H1 (cell line): ENCODE results near the gene C18orf63. TPM values are rescaled to one million over a fixed set of nuclear protein-coding genes. Genes with fewer than 3 reads are reported as not detected.

ENCODE experiments used
- KDM1A ChIP-seq: fragments of 200-600, 300-600 bp; sonication (generic); IDR thresholded peaks from 2 replicates; pipeline ENCODE4 v1.7.1; 2016; ENCODE audit warnings: mild to moderate bottlenecking, low read length, borderline replicate concordance
- KDM5A ChIP-seq: fragments of 200-600 bp; IDR thresholded peaks from 2 replicates; pipeline ENCODE4 v1.7.1; 2012; ENCODE audit warnings: mild to moderate bottlenecking, low read length, inconsistent platforms, mixed read lengths
- RFX5 ChIP-seq: IDR thresholded peaks from 2 replicates; pipeline ENCODE4 v1.6.1; 2011; ENCODE audit warnings: low read depth, low read length, improper control_type of control experiment, borderline replicate concordance
- TCF12 ChIP-seq: IDR thresholded peaks from 2 replicates; pipeline ENCODE4 v1.6.1; 2011; ENCODE audit warnings: low read depth, mild to moderate bottlenecking, low read length
- polyA plus RNA-seq, 7 experiments: library from polyadenylated mRNA; depleted of rRNA in 3 of 7; stranded (reverse) in 5 of 7; unstranded in 2 of 7; fragments of >200 nt in 5 of 7; fragments of 200-250 nt in 2 of 7; gene quantifications; 1 replicate in 5 of 7; 2 replicates in 1 of 7; 4 replicates in 1 of 7; pipeline versions ENCODE4 v1.2.1 to v1.2.3, GENCODE V29; 2011 to 2013; ENCODE audit warnings: missing spikeins in 2 of 7, mixed read lengths in 2 of 7
- total RNA-seq: library from RNA; stranded (reverse); fragmentation: NEBNext Ultra II Directional; extraction: Animal tissue kit (Norgen Biotek cat#: 25700); gene quantifications from 2 replicates; pipeline ENCODE4 v1.2.1, GENCODE V29; 2021
- TF ChIP-seq, protein P1 (sequence below): IDR thresholded peaks from 2 replicates; pipeline ENCODE4 v1.6.1; 2012; ENCODE audit warnings: inconsistent platforms

Gene C18orf63
- total and polyA plus RNA-seq, 2 of the 8 experiments (the other 6 are each of a cell fraction or from before 2014, with no cell fraction given) = not detected

DNA sequence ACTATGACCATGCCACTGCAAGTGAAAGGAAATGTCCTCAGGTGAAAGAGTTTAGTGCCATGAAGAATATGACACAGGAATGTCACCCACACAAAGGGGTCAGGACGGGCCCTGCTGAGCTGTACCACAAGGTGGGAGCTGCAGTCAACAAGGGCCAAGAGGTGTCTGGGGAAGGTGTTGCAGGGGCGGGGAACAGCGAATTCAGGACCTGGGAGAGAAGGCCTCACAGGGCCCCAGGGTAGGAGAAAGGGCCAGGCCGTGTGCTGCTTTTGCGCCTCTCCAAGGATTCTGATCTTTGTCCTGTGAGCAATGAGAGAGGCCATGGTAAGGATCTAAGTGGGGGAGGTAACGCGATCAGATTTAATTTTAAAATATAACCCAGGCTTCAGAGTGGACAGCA lies 47.5 kb upstream of the C18orf63 start (continued):
- TF ChIP-seq, protein P1, sequence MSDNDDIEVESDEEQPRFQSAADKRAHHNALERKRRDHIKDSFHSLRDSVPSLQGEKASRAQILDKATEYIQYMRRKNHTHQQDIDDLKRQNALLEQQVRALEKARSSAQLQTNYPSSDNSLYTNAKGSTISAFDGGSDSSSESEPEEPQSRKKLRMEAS = no peak
- TF ChIP-seq TCF12 (no peak), KDM1A (no peak), RFX5 (no peak), KDM5A (no peak)
